ENCODE data around the gene CFAP97.
"Not testable (repeated sequence)": the region's sequence is repeated elsewhere in the genome, so short reads cannot be mapped to it uniquely, and the experiment has no call there.

The CFAP97 gene

GRCh38 chr4:185122681-185123345 is 81.0 kb downstream of the CFAP97 start:
- peak overlapping the region; percentile 4; the same call in 1 of the 2 replicates for H3K4me3 ChIP-seq (ENCODE audit: low read depth, low read length)
- no peak for TF ChIP-seq CTCF (IDR thresholded peaks at IDR 0.05; ENCODE audit: insufficient read depth, low read depth, low read length, missing control alignments)
- peak; percentile 76 for DNase-seq (ENCODE audit: low read depth)

GRCh38 chr4:185120631-185120946 is 83.2 kb downstream of the CFAP97 start:
- no peak overlapping the region for H3K4me3 ChIP-seq (ENCODE audit: low read depth, low read length)
- DNase-seq (ENCODE audit: low read depth) = no peak
- TF ChIP-seq CTCF (IDR thresholded peaks at IDR 0.05; ENCODE audit: insufficient read depth, low read depth, low read length, missing control alignments) = no peak

- TF ChIP-seq CTCF (IDR thresholded peaks at IDR 0.05; ENCODE audit: insufficient read depth, low read depth, low read length, missing control alignments) = no peak
- no peak overlapping the region for H3K4me3 ChIP-seq (ENCODE audit: low read depth, low read length)
- DNase-seq (ENCODE audit: low read depth) = peak; percentile 69
These were observed 83.7 kb downstream of the CFAP97 start for GRCh38 chr4:185119927-185120630.

- not testable (repeated sequence) for DNase-seq (ENCODE audit: low read depth); H3K4me3 ChIP-seq (ENCODE audit: low read depth, low read length)
These were observed 84.3 kb downstream of the CFAP97 start for GRCh38 chr4:185119467-185119866.

- DNase-seq (ENCODE audit: low read depth) = no peak
- no peak for TF ChIP-seq CTCF (IDR thresholded peaks at IDR 0.05; ENCODE audit: insufficient read depth, low read depth, low read length, missing control alignments)
- H3K4me3 ChIP-seq (ENCODE audit: low read depth, low read length) = no peak overlapping the region
These were observed 84.9 kb downstream of the CFAP97 start for GRCh38 chr4:185118876-185119275.

- no peak overlapping the region for H3K4me3 ChIP-seq (ENCODE audit: low read depth, low read length)
These were observed 86.4 kb downstream of the CFAP97 start for GRCh38 chr4:185117300-185117934.

More at GRCh38 chr4:185117300-185117934, 86.4 kb downstream of the CFAP97 start:
- no peak for DNase-seq (ENCODE audit: low read depth)
- TF ChIP-seq CTCF (IDR thresholded peaks at IDR 0.05; ENCODE audit: insufficient read depth, low read depth, low read length, missing control alignments) = no peak
